Forelimb muscle (tissue), 1 donor: ENCODE results near the gene FCRL5. TPM values are rescaled to one million over a fixed set of nuclear protein-coding genes. Genes with fewer than 3 reads are reported as not detected.
A peak's percentile ranks its signal among the peaks of the same experiment; 100 is the strongest.
"Not testable (repeated sequence)": the region's sequence is repeated elsewhere in the genome, so short reads cannot be mapped to it uniquely, and the experiment has no call there.

Experiments used
- DNase-seq: peaks from one replicate; pipeline ENCODE4 v3.0.0-alpha.2; 2013; ENCODE audit warnings: low read depth
- polyA plus RNA-seq: library from polyadenylated mRNA; unstranded; fragments of 120-200 nt; gene quantifications from one replicate; pipeline ENCODE4 v1.2.1, GENCODE V29; 2013; ENCODE audit not compliant: insufficient read length

Gene FCRL5
- 0.05 TPM for polyA plus RNA-seq

DNA sequence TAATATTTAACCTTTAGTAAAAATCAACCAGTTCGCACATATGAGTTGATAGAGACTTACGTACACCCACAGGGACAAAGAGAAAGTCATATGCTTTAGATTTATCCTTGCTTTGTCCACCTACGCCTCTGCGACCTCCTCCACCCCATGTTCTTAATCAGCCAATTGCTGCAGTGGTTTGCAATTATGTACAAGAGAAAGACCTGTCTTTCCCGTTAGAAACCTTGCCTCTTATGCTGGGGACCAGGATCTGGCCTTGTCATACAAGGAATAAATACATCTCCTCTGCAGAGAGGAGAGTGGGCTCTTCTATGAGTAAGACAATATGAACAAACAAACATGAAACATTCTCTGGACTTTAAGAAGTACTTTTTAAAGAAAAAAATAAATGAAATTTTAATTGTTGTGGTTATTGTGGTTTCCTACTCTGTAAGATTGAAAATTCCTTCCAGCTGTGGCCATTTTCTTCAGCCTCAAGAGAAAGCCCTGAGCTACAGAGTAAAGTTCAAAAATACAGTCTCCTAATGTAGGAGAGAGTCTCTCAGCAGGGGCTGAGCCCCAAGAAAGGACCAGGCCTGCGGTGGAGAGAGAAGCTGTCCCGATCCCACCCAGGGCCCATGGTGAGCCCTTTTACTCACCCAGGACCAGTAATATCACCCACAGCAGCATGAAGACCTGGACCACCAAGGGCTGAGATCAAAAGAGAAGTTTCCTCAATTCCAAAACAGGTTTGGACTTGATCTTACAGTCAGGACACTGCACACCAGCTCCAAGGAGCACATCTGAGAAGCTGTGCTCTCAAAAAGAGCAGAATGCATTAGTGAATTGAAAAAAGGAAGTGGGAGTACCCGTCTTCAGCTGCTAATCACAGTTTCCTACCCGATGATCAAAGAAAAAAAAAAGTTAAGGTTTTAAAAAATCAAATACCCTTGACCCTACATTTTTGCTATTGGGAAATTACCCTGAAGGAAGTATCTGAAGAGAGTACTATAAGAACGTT is at the start of gene FCRL5:
TSS of gene FCRL5 (minus strand) at position 822 of the 1,000 bp plus-strand sequence. CDS start at position 669, 153 bp downstream.
- no peak for DNase-seq

DNA sequence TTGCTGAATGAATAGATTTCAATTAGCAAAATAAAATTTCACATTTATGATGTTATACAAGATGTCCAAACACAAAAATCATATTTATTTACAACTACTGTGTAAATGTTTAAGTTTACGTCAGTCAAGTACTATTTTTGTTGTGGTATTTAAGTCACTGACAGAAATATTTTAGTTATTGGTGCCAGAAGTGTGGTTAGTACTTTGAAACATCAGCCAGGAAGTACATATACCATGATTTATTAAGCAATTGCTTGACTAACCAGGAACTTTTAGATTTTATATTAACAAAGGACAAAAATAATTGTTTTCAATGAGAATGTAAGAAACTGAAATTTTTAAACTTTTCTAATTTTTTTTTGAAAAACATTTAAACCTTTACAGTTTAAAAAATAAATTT is 47.9 kb upstream of the FCRL5 start:
- DNase-seq = no peak

- no peak for DNase-seq
Measured at GRCh38 chr1:157597959-157598667, 45.8 kb upstream of the FCRL5 start, which contains the start of gene FCRL4. Gene FCRL4 (minus strand): TSS chr1:157598085. CDS start chr1:157597944, 141 bp downstream.

DNA sequence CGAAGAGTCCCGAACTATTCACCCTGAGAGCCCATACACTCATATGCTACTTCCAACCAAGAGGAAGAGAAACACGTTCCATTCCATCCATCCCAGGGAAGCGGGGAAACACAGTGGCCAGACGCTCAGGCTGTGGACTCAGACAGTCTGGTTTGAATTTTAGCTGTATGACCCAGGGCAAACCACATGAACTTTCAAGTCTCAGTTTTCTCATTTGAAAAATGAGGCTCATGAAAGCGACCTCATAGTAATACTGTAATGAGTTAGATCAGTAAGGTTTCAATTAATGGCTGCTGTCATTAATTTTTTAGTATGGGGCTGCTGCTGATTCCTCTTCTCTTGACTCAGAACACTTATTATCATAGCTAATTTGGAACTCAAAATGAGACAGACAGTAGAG is 44.1 kb upstream of the FCRL5 start:
- no peak for DNase-seq

DNA sequence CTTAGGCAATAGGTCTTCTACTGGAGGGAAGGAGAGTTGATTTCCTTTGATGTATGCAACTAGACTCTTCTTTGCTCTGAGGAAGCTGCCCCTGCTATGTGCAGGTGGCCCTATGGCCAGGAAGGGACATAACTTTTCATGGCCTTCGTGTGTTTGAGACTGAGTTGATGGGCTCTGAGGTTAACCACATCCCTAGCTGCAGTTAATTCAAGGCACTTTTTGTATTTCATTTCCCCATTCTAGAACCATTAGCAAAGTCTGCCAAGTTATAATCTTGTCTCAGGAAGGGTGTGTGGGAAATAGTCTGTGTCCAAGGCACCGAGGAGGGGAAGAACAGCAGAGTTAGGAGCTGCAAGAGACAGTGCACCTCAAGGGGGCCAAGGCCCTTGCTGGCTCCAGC is 43.0 kb upstream of the FCRL5 start:
- DNase-seq = peak; percentile 1

- DNase-seq = no peak
Measured at GRCh38 chr1:157585984-157586383, 33.7 kb upstream of the FCRL5 start.

- DNase-seq = no peak
Measured at GRCh38 chr1:157584503-157584902, 32.2 kb upstream of the FCRL5 start.

GRCh38 chr1:157580828-157581210 is 28.5 kb upstream of the FCRL5 start:
- DNase-seq = no peak

DNA sequence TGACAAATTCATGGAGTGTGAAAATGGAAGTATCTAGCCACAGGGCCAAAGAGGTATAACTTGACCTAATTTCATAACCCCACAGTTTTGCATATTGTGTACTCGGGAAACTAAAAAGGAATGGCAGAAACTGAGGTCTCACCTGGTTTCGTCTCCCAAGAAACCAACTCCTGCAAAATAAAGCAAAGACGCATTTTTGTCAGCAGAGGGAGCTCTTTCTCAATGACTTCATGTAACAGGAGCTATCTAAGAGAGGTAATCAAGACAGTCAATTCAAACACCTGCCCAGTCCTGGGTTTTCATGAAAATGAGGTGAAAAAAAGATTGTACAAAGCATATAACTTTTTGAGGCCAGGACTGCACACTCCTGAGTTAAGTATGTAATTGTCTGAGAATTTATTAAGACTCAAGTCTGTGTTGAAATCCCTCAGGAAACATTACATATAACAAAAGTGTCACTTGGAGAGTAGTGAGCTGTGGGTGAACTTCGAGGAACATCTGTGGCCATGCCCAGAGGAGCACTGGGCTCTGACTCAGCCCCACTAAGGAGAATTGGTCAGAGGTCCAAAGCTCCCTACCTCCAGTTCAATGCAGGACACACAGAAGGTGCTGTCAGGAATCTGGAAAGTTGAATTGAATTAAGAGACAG is 28.0 kb upstream of the FCRL5 start:
- peak; percentile 34 for DNase-seq

DNA sequence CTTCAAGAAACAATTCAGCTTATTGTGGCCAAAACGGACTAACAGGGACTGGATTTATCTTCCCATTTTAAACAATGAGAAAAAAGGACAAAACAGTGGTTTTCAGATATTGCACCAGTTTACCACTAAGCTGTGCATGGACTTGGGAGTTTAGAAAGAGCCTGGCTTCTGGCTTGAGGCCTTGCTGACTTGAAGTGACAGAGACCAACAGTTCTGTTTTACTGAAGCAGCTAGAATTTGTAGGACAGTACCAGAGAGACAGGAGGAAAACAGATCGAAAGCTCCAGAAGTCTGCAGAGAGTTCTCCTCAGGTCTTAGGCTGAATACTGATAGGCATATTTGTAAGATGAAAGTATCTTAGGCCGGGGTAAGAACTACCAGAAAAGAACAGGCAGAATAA is 25.1 kb upstream of the FCRL5 start:
- no peak for DNase-seq

GRCh38 chr1:157575744-157576143 is 23.4 kb upstream of the FCRL5 start:
- DNase-seq = no peak

DNA sequence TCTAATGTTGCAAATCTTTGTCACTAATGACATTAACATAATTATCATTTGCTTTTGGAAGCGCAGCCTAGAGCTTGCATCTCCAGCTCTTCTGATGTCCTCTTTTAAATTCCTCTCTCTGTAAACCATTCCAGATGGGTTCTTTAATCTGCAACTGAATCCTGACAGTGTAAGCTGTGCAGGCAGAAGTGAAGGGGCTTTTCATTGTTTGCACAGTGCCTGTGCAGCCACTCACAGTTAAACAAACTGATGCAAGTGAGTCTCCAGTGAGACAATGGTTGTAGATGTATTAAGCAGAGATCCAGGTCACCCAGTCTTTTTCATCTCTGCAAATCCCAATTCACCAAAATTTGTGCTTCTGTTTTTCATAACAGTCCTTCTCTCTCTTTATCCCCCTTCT is 22.5 kb upstream of the FCRL5 start:
- DNase-seq = no peak

DNA sequence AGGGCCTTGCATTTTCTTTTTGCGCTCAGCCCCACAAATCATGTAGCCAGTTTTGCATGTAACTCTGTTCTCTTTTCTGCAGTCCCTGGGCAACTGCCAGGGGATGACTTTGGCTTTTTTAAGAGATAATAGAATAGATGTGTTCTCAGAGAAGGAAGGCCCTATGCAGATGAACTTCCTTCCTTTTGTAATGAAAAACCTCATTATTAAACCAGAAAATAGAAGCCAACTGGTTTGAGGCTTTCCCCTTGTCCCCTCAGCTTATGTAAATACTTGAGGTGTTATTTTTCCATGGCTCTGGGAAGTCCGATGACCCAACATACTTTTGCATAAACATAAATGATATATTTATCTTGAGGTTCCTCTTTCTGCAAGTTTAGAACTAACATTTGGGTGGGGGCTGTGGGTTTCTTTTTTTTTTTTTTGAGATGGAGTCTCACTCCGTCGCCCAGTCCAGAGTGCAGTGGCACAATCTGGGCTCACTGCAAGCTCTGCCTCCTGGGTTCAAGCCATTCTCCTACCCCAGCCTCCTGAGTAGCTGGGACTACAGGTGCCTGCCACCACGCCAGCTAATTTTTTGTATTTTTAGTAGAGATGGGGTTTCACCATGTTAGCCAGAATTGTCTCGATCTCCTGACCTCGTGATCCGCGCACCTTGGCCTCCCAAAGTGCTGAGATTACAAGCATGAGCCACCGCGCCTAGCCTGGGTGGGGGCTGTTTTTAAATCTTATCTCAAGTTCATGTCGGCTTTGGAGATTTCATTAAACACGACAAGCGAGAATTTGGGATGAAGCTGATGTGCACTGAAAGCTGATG is 14.4 kb upstream of the FCRL5 start:
- DNase-seq = no peak

GRCh38 chr1:157562515-157562914 is 10.2 kb upstream of the FCRL5 start:
- no peak for DNase-seq

- DNase-seq = no peak
Measured at GRCh38 chr1:157558119-157558518, 5.8 kb upstream of the FCRL5 start.

DNA sequence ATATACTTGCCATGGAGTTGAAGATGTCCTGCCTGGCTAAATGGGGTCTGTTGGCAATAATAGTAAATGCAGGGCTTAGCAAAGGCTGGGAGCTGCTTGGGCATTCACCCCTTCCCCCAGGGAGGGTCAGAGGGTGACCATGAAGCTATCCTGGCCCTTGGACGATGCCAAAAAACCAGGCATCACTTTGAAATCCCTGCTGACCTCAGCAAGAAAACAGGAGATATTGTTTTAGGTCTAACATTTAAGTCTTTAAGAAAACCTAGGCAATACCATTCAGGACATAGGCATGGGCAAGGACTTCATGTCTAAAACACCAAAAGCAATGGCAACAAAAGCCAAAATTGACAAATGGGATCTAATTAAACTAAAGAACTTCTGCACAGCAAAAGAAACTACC is 4.2 kb downstream of the FCRL5 start:
- not testable (repeated sequence) for DNase-seq

DNA sequence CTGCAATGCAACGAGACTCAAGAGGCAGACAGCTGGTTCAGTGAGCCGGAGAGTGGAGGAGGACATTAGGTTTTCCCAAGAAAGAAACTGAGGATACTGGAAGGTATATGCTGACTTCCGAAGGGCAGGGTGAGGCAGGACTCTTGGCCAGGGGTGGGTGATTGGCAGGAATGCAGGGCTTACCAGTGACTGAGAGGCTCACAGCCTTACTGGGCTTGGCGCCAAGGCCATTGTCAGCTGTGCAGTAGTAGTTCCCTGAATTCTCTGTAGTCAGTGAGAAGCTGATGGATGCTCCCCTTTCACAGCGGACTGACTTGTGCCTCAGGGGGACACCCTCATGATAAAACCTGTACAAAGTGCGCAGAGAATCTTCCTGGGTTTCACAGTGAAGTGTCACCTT is 9.6 kb downstream of the FCRL5 start:
- DNase-seq = no peak

DNA sequence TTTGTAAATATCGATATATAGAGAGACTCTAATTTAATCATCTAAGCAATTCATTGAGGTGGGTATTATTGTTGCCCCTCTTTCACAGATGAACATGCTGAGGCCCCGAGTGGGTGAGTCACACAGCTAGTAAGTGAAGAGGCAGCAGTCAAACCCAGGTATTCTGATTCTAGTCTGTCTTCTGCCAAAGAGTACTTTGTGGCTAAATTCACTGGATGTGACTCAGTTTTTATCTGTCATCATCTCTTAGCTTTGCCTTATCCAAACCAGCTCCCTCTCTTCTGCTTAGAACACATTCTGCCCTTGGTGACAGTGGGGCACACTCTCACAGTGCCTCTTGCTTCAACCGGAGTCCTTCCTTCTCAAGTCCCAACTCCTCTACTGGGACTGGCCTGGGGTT is 11.5 kb downstream of the FCRL5 start:
- DNase-seq = no peak

GRCh38 chr1:157540160-157540748 is 12.1 kb downstream of the FCRL5 start:
- no peak for DNase-seq

DNA sequence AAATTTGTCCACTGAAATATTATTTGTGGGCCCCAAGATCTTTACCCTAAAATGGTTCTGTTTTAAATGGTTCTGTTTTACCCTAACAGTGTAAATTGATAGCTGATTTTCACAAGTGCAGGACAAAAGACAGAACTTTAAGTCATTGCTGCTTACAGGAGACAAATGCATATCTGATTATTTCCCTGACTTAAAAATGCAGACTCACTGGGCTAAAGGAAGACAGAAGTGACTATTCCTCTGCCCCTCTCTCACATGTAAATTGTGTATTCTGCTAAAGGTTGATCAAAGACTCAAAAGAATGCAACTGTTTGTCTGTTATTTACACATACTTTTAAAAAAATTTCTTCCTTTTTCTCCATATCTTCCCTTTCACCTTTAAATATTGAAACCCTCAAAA is 12.7 kb downstream of the FCRL5 start:
- DNase-seq = no peak

DNA sequence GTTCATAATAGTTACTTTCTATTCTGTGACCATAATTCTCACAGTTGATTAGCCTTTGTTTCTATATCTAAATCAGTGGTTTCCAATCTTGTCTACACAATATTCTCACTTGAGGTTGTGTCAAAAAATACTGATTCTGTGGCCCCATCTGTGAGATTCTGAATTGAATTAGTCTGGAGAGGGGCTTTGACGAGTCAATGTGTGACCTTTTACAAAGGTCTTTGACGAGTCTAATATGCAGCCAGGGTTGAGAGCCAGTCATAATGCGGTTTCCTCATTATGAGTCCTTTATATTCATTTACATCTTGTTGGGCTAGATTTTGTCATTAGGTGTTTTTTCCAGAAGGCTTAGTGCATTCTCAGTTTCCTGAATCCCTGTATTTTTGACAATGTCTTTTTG is 19.7 kb downstream of the FCRL5 start:
- no peak for DNase-seq
